IPS-20b (cell line): ENCODE measurements around the gene CAVIN3.
A peak's percentile ranks its signal among the peaks of the same experiment; 100 is the strongest.

Experiments
- H3K27ac ChIP-seq: one replicate; pipeline ENCODE4 v1.5.1; 2013; ENCODE audit warnings: low read length
- H3K27me3 ChIP-seq: 2 replicates; pipeline ENCODE4 v1.6.1; 2013; ENCODE audit warnings: mild to moderate bottlenecking, low read length, inconsistent platforms; ENCODE audit not compliant: insufficient read depth
- H3K36me3 ChIP-seq: 2 replicates; pipeline ENCODE4 v1.6.1; 2013; ENCODE audit warnings: low read depth, mild to moderate bottlenecking, inconsistent platforms, low read length, moderate library complexity; ENCODE audit not compliant: insufficient read depth
- H3K4me1 ChIP-seq: 2 replicates; pipeline ENCODE4 v1.6.1; 2013; ENCODE audit warnings: mild to moderate bottlenecking, control low read depth, inconsistent platforms, low read length, moderate library complexity; ENCODE audit not compliant: insufficient read depth
- H3K4me3 ChIP-seq: 2 replicates; pipeline ENCODE4 v1.5.1; 2013; ENCODE audit warnings: mild to moderate bottlenecking, low read length, inconsistent platforms
- H3K9ac ChIP-seq: 2 replicates; pipeline ENCODE4 v1.6.1; 2013; ENCODE audit warnings: low read depth, mild to moderate bottlenecking, inconsistent platforms, low read length, moderate library complexity
- H3K9me3 ChIP-seq: 2 replicates; pipeline ENCODE4 v1.6.1; 2013; ENCODE audit warnings: mild to moderate bottlenecking, low read depth, low read length, inconsistent platforms; ENCODE audit not compliant: insufficient read depth

The CAVIN3 gene

DNA sequence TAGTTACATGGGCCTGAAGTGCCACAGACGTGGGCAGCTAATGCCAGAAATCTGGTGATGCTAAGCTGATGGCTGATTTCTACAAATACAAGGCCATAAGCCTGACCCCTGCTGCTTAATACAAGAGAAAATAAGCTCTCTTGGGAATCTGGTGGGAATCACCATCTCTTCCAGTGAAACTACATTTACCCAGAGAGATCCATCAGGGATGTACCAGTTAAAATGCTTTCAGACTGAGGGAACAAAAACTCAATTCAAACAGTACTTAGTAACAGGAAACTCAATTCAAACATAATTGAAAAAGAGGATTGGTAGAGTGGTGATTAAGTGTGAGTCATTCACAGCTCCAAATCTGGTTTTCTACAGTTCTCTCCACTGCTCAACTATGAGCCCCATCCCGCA lies 1.7 kb upstream of the CAVIN3 start:
- H3K27ac ChIP-seq: no peak overlapping the region
- H3K27me3 ChIP-seq: peaks cover 15% of the 10 kb centered on the region; the same call in 1 of the 2 replicates
- no peaks in the 10 kb centered on the region for H3K9me3 ChIP-seq
- H3K36me3 ChIP-seq: no peaks in the 10 kb centered on the region
- peaks cover 50% of the 10 kb centered on the region for H3K4me1 ChIP-seq
- H3K4me3 ChIP-seq: no peak overlapping the region
- H3K9ac ChIP-seq: peak overlapping the region; percentile 4; the same call in 1 of the 2 replicates

- H3K9ac ChIP-seq: peak overlapping the region; percentile 85; the same call in 1 of the 2 replicates
- peak overlapping the region; percentile 80; the same call in 1 of the 2 replicates for H3K4me3 ChIP-seq
- peaks cover 15% of the 10 kb centered on the region; the same call in 1 of the 2 replicates for H3K27me3 ChIP-seq
- H3K27ac ChIP-seq: no peak overlapping the region
- no peaks in the 10 kb centered on the region for H3K36me3 ChIP-seq
- peaks cover 44% of the 10 kb centered on the region for H3K4me1 ChIP-seq
- H3K9me3 ChIP-seq: no peaks in the 10 kb centered on the region
Measured at GRCh38 chr11:6321356-6321755, 1.1 kb upstream of the CAVIN3 start.

DNA sequence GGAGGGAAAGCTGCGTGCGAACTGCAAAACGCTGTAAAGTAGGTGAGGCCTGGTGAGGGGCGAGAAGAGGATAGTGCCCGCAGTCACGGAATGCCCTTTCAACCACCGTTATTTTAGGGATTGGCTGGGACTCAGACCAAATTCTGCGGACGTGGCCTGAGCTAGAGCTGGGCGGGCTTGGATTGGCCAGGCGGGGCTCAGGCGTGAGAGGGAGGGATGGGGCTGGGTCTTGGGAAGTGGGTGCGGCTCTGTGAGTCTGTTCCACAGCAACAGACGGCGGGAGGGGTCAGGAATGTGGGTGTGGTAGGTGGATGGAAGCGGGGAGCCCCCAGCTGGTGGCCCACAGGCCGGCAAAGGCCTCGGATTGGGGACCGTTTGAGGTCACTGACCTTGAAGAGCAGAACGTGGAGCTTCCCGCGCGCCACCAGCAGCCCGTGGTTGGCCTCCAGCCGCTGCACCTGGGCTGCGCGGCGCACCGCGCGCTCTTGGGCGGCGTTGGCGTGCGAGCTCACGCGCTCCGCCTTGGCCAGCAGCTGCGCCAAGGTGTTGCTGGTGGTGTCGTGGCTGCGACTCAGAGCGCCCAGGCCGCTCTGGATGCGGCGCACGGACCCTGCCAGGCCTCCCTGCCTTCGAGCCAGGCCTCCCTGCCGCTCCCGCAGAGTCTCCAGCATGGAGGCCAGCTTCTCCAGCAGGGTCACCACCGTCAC lies 444 bp downstream of the CAVIN3 start:
- peak overlapping the region; percentile 80 for H3K4me3 ChIP-seq
- peak overlapping the region; percentile 72 for H3K27ac ChIP-seq
- H3K36me3 ChIP-seq: no peaks in the 10 kb centered on the region
- no peaks in the 10 kb centered on the region for H3K9me3 ChIP-seq
- H3K27me3 ChIP-seq: peaks cover 15% of the 10 kb centered on the region; the same call in 1 of the 2 replicates
- H3K9ac ChIP-seq: peak overlapping the region; percentile 85
- peaks cover 38% of the 10 kb centered on the region for H3K4me1 ChIP-seq

DNA sequence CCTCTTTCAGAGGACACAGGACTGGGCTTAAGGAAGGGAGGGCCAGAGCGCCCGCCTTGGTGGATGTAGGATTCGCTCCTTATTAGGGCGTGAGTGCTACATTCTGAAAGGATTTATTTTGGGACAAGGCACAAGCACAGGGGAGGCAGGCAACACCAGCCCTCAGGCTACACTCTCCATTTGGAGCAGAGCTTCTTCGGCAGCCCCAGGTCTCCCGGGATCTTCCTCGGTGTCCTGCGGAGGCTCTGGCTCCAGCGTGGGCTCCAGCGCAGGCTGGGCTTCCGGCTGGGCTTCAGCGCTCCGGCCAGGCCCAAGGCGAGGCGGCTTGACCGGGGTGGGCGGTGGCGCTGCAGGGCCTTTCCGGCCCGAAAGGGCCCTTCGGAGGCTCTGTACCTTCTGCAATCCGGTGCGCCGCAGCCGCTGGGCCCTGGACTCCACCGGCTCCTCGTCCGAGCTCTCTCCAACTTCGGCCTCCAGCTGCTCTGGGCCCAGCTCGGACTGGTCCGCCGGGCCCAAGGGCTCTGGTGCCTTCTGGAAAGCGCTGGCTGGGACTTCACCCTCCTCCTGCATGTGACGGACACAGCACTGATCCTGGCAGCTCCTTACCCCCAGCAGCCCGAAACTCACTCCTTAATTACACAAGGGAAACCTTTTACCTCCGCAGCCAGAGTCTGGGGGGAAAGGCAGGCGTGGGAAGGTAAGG lies 1.1 kb downstream of the CAVIN3 start:
- Histone ChIP-seq H3K4me1 (peaks cover 37% of the 10 kb centered on the region), H3K36me3 (no peaks in the 10 kb centered on the region), H3K4me3 (peak overlapping the region; percentile 80), H3K27ac (peak overlapping the region; percentile 72), H3K9me3 (no peaks in the 10 kb centered on the region), H3K9ac (peak overlapping the region; percentile 85), H3K27me3 (peaks cover 15% of the 10 kb centered on the region; the same call in 1 of the 2 replicates)

DNA sequence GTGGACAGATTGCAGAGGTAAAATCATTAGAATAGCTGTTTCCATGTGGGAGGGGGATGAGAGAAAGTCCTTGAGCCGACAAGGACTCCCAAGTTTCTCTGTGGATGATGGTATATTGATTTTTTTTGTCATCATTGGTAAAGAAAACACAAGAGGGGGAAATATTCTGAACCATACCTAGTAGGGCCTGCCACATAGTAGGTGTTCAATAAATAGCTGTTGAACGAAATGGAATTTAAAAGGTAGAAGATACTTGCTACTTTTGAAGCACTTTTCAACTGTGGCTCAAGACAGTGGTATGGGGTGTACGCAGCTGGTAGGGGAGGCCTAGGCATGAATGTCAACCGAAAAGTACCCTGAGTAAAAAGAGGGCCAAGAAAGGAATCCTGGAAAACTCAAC lies 2.1 kb downstream of the CAVIN3 start:
- Histone ChIP-seq H3K9me3 (no peaks in the 10 kb centered on the region), H3K4me3 (peak overlapping the region; percentile 80; the same call in 1 of the 2 replicates), H3K4me1 (peaks cover 31% of the 10 kb centered on the region), H3K27me3 (peaks cover 15% of the 10 kb centered on the region; the same call in 1 of the 2 replicates), H3K36me3 (no peaks in the 10 kb centered on the region), H3K27ac (no peak overlapping the region), H3K9ac (peak overlapping the region; percentile 85; the same call in 1 of the 2 replicates)

DNA sequence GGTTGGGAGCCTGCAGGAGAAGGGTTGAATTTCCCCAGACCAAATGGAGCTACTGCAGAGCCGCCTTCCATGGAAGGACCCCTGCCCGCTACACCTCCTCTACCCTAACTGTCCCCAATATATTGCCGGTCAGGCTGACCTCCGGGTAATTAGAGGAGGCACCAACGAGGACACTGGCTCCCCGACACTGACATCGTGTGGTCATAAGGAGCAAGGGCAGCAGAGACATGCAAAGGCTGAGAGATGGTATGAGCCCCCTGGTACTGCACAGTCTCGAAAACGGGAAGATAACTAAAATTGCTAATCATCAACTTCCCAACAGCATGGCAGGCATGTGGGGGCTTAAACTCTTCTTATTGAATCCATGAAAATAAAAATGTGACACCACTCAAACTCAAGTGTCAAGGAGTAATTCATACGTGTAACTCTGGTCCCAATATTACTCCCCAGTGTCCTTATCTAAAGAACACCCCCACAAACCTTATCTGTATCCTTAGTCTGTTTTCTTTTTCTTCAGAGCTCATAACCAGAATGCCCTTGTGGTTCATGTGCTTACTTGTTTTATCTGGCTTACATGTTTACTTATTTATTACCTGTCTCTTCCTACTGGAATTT lies 4.4 kb downstream of the CAVIN3 start:
- no peak overlapping the region for H3K27ac ChIP-seq

DNA sequence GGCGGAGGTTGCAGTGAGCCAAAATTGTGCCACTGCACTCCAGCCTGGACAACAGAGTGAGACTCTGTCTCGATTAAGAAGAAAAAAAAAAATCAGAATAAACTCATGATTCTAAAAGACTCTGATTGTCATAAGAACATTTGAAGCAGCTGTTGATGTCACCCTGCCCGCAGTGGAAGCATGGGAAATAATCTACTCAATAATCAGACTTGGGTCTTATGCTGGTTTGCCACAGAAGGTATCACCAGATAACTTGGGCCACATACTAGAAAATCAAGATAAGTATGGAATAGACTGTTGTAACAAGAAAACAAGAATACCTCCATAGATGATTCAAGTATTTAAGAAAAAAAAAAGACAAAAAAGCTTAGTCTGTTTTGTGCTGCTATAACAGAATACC lies 8.2 kb downstream of the CAVIN3 start:
- H3K27me3 ChIP-seq: no peaks in the 10 kb centered on the region
- H3K27ac ChIP-seq: no peak overlapping the region
- H3K36me3 ChIP-seq: no peaks in the 10 kb centered on the region
- no peaks in the 10 kb centered on the region; the same call in 1 of the 2 replicates for H3K4me1 ChIP-seq
- H3K9me3 ChIP-seq: no peaks in the 10 kb centered on the region
- no peak overlapping the region for H3K9ac ChIP-seq
- H3K4me3 ChIP-seq: no peak overlapping the region

More for the DNA sequence above, 4.4 kb downstream of the CAVIN3 start:
- H3K27me3 ChIP-seq: peaks cover 15% of the 10 kb centered on the region; the same call in 1 of the 2 replicates
- H3K4me3 ChIP-seq: no peak overlapping the region
- no peaks in the 10 kb centered on the region for H3K9me3 ChIP-seq
- peaks cover 11% of the 10 kb centered on the region; the same call in 1 of the 2 replicates for H3K4me1 ChIP-seq
- H3K36me3 ChIP-seq: no peaks in the 10 kb centered on the region
- no peak overlapping the region for H3K9ac ChIP-seq

DNA sequence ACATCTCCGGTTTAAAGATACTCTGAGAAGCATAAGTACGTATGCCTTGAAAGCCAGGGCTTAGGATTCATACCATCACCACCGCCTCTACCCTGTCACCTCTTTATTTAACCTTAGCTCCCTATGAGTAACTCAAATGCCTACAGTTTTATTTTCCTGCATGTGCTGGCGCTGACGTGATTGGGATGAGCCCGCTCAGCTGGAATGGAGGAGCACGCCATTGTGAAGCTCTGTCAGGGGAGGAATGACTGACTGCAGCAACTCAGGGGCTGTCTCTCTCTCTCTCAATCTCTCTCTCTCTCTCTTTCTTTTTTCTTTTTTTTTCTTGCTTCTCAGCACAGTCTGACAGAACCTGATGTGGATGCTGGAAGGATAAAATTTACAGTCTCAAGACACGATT lies 12.4 kb downstream of the CAVIN3 start:
- no peaks in the 10 kb centered on the region for H3K36me3 ChIP-seq
- no peaks in the 10 kb centered on the region for H3K9me3 ChIP-seq
- no peak overlapping the region for H3K4me3 ChIP-seq
- H3K27me3 ChIP-seq: no peaks in the 10 kb centered on the region
- H3K9ac ChIP-seq: no peak overlapping the region
- no peak overlapping the region for H3K27ac ChIP-seq
- peaks cover 17% of the 10 kb centered on the region; the same call in 1 of the 2 replicates for H3K4me1 ChIP-seq

DNA sequence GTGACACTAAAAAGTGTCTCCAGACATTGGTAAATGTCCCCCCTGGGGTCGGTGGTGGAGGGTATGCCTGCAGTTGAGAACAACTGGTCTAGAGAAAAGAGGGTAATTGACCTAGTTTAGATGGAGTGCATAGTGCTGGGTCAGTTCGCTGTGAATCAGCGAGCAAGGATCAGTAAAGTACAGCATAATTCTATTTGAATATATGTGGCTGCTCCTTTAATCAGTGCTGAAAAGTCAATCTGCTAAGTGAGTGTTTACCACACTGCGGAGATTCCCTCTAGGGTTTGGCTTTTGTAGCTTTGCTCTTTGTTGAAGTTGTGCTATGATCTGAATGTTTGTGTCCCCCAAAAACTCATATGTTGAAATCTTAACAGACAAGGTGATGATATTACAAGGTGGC lies 15.0 kb downstream of the CAVIN3 start:
- no peaks in the 10 kb centered on the region for H3K9me3 ChIP-seq
- no peaks in the 10 kb centered on the region for H3K27me3 ChIP-seq

DNA sequence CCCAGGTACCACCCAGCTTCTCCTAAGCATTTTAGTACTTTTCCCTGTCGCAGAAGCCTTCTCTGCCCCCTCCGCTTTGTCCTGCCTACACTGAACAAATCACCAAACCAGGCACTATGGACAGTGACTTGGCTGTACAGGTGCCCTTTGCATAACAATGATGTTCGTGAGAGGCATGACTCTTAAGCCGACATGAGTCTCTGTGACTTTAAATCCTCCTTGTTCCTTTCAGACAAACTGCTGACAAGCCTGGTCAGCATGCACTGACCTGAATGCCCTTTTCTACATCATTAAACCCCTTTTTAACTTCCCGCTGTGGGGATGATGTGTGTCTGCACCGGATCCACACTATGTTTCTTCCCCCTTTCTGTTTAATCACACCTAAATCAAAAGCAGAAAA lies 16.6 kb downstream of the CAVIN3 start:
- Histone ChIP-seq H3K9ac (peak overlapping the region; percentile 40; the same call in 1 of the 2 replicates), H3K4me1 (peaks cover 28% of the 10 kb centered on the region), H3K4me3 (no peak overlapping the region), H3K27ac (no peak overlapping the region), H3K9me3 (no peaks in the 10 kb centered on the region), H3K36me3 (no peaks in the 10 kb centered on the region), H3K27me3 (no peaks in the 10 kb centered on the region)

More for the DNA sequence above, 15.0 kb downstream of the CAVIN3 start:
- Histone ChIP-seq H3K9ac (peak overlapping the region; percentile 7; the same call in 1 of the 2 replicates), H3K27ac (no peak overlapping the region), H3K4me1 (peaks cover 17% of the 10 kb centered on the region; the same call in 1 of the 2 replicates), H3K36me3 (no peaks in the 10 kb centered on the region), H3K4me3 (no peak overlapping the region)

- H3K4me1 ChIP-seq: peaks cover 32% of the 10 kb centered on the region
- no peaks in the 10 kb centered on the region for H3K36me3 ChIP-seq
- H3K9me3 ChIP-seq: no peaks in the 10 kb centered on the region
- no peak overlapping the region for H3K27ac ChIP-seq
- no peaks in the 10 kb centered on the region for H3K27me3 ChIP-seq
- H3K4me3 ChIP-seq: no peak overlapping the region
- H3K9ac ChIP-seq: no peak overlapping the region
Measured at GRCh38 chr11:6301096-6301495, 19.2 kb downstream of the CAVIN3 start.
